ENCODE data around the gene SLC25A48. TPM values are rescaled to one million over a fixed set of nuclear protein-coding genes. Genes with fewer than 3 reads are reported as not detected.

SLC25A48 gene
- total RNA-seq, 1 experiment from 2014 or later: not detected

GRCh38 chr5:135824541-135825041 is 9.9 kb upstream of the SLC25A48 start:
- no peak for TF ChIP-seq EZH2 (IDR thresholded peaks at IDR 0.05; ENCODE audit: low read depth)
- no peak for TF ChIP-seq CTCF (conservative IDR thresholded peaks at IDR 0.05)
- no peaks in the 10 kb centered on the region for H3K36me3 ChIP-seq (ENCODE audit: low read depth)
- H3K79me2 ChIP-seq (ENCODE audit: low read depth): no peaks in the 10 kb centered on the region
- H3K27me3 ChIP-seq (ENCODE audit: insufficient read depth, low read depth): peaks cover 79% of the 10 kb centered on the region
- no peaks in the 10 kb centered on the region for H3K9me3 ChIP-seq (ENCODE audit: insufficient read depth, low read depth)
- no peaks in the 10 kb centered on the region for H3F3A ChIP-seq (ENCODE audit: insufficient read depth, low read depth)
- H3K9me2 ChIP-seq (ENCODE audit: insufficient read depth): no peaks in the 10 kb centered on the region
- no peak overlapping the region for H3K4me3 ChIP-seq
- no peak for DNase-seq
- H4K20me1 ChIP-seq (ENCODE audit: insufficient read depth): no peaks in the 10 kb centered on the region
- H2AFZ ChIP-seq: no peak overlapping the region
- no TSS peak for BruUV-seq (replicated peaks)
- no peak overlapping the region for H3K27ac ChIP-seq
- H3K4me1 ChIP-seq (replicated peaks; ENCODE audit: insufficient read depth): no peaks in the 10 kb centered on the region
- no peak overlapping the region for H3K4me2 ChIP-seq
- POLR2A ChIA-PET (ENCODE audit: unreplicated experiment): no interaction called here
- CTCF ChIA-PET: no interaction called here
- intact Hi-C loops (cut with micrococcal nuclease; ENCODE audit: unreplicated experiment): no loop called here

GRCh38 chr5:135825373-135826220 is 8.9 kb upstream of the SLC25A48 start:
- Histone ChIP-seq H3K36me3 (ENCODE audit: low read depth) (no peaks in the 10 kb centered on the region), H4K20me1 (ENCODE audit: insufficient read depth) (no peaks in the 10 kb centered on the region), H3K27ac (no peak overlapping the region), H3K27me3 (ENCODE audit: insufficient read depth, low read depth) (peaks cover 78% of the 10 kb centered on the region), H3F3A (ENCODE audit: insufficient read depth, low read depth) (no peaks in the 10 kb centered on the region), H3K79me2 (ENCODE audit: low read depth) (no peaks in the 10 kb centered on the region), H3K4me1 (replicated peaks; ENCODE audit: insufficient read depth) (no peaks in the 10 kb centered on the region), H3K4me2 (no peak overlapping the region), H3K9me3 (ENCODE audit: insufficient read depth, low read depth) (no peaks in the 10 kb centered on the region), H2AFZ (no peak overlapping the region), H3K4me3 (no peak overlapping the region), H3K9me2 (ENCODE audit: insufficient read depth) (no peaks in the 10 kb centered on the region)
- CTCF ChIA-PET: no interaction called here
- TF ChIP-seq CTCF (conservative IDR thresholded peaks at IDR 0.05) (no peak), EZH2 (IDR thresholded peaks at IDR 0.05; ENCODE audit: low read depth) (no peak)
- intact Hi-C loops (cut with micrococcal nuclease; ENCODE audit: unreplicated experiment): no loop called here
- POLR2A ChIA-PET (ENCODE audit: unreplicated experiment): no interaction called here
- no peak for DNase-seq
- BruUV-seq (replicated peaks): no TSS peak

- Histone ChIP-seq H3K36me3 (ENCODE audit: low read depth) (no peaks in the 10 kb centered on the region), H3K79me2 (ENCODE audit: low read depth) (no peaks in the 10 kb centered on the region), H4K20me1 (ENCODE audit: insufficient read depth) (no peaks in the 10 kb centered on the region), H3K27me3 (ENCODE audit: insufficient read depth, low read depth) (peaks cover 80% of the 10 kb centered on the region), H3K27ac (no peak overlapping the region), H2AFZ (no peak overlapping the region), H3K4me2 (no peak overlapping the region), H3K4me1 (replicated peaks; ENCODE audit: insufficient read depth) (no peaks in the 10 kb centered on the region), H3K4me3 (no peak overlapping the region), H3K9me3 (ENCODE audit: insufficient read depth, low read depth) (no peaks in the 10 kb centered on the region), H3K9me2 (ENCODE audit: insufficient read depth) (no peaks in the 10 kb centered on the region), H3F3A (ENCODE audit: insufficient read depth, low read depth) (no peaks in the 10 kb centered on the region)
- CTCF ChIA-PET: no interaction called here
- DNase-seq: no peak
- BruUV-seq (replicated peaks): no TSS peak
- POLR2A ChIA-PET (ENCODE audit: unreplicated experiment): no interaction called here
- intact Hi-C loops (cut with micrococcal nuclease; ENCODE audit: unreplicated experiment): no loop called here
- TF ChIP-seq CTCF (conservative IDR thresholded peaks at IDR 0.05): no peak
- TF ChIP-seq EZH2 (IDR thresholded peaks at IDR 0.05; ENCODE audit: low read depth): no peak
Measured at GRCh38 chr5:135826221-135826525, 8.3 kb upstream of the SLC25A48 start.
